Measurements from ENCODE around the gene SLAMF1. TPM values are rescaled to one million over a fixed set of nuclear protein-coding genes. Genes with fewer than 3 reads are reported as not detected.

SLAMF1 gene
- total and polyA plus RNA-seq, 9 of the 15 experiments (the other 6 are each of a cell fraction or from before 2014, with no cell fraction given): 0.04 to 0.17 (median 0.11) TPM; not detected in 4

DNA sequence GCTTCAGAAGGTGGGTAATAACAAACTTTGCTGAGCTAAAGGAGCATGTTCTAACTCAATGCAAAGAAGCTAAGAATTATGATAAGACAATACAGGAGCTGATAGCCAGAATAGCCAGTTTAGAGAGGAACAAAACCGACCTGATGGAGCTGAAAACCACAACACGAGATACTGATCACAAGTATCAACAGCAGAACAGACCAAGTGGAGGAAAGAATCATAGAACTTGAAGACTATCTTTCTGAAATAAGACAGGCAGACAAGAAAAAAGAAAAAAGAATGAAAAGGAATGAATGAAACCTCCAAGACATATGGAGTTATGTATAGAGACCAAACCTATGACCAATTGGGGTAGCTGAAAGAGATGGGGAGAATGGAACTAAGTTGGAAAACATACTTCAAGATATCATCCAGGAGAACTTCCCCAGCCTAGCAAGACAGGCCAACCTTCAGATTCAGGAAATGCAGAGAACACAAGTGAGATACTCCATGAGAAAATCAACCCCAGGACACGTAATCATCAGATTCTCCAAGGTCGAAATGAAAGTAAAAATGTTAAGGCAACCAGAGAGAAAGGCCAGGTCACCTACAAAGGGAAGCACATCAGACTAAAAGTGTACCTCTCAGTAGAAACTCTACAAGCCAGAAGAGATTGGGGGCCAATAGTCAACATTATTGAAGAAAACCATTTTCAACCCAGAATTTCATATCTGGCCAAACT, 88.0 kb downstream of the SLAMF1 start (continued):
- TF ChIP-seq CBFA2T3 (IDR thresholded peaks at IDR 0.05) (peak; percentile 44), MEF2D (tag; conservative IDR thresholded peaks at IDR 0.05; ENCODE audit: low read depth) (no peak), PCBP1 (IDR thresholded peaks at IDR 0.05; ENCODE audit: low read depth, low read length, poor library complexity, severe bottlenecking) (no peak), ARID1B (IDR thresholded peaks at IDR 0.05) (peak; percentile 65), FOXM1 (IDR thresholded peaks at IDR 0.05; ENCODE audit: low read depth) (no peak), FOXM1 (CRISPR knock-in tag; IDR thresholded peaks at IDR 0.05; ENCODE audit: low read depth) (no peak), IRF2 (CRISPR knock-in tag; IDR thresholded peaks at IDR 0.05) (no peak), RBM14 (IDR thresholded peaks at IDR 0.05; ENCODE audit: borderline replicate concordance, insufficient read depth, low read depth, low read length) (no peak), ARHGAP35 (IDR thresholded peaks at IDR 0.05; ENCODE audit: partially characterized antibody) (no peak), SNRNP70 (optimal IDR thresholded peaks at IDR 0.05; ENCODE audit: low read depth, low read length) (no peak), WHSC1 (IDR thresholded peaks at IDR 0.05; ENCODE audit: low read length) (no peak), ZNF551 (CRISPR knock-in tag; IDR thresholded peaks at IDR 0.05) (no peak), ZKSCAN3 (CRISPR knock-in tag; IDR thresholded peaks at IDR 0.05) (no peak), TRIM24 (IDR thresholded peaks at IDR 0.05) (0 out of 4 replicates have a peak, but pooled peaks of 1 of the 2 experiments have one; percentile 44), MEF2A (IDR thresholded peaks at IDR 0.05; ENCODE audit: control insufficient read depth, low read depth, low read length) (no peak), TAF1 (IDR thresholded peaks at IDR 0.05; ENCODE audit: control insufficient read depth, extremely low read depth, insufficient read depth, low read length, severe bottlenecking) (no peak), DACH1 (IDR thresholded peaks at IDR 0.05; ENCODE audit: partially characterized antibody) (no peak), TFAM (CRISPR knock-in tag; conservative IDR thresholded peaks at IDR 0.05) (no peak), MXI1 (IDR thresholded peaks at IDR 0.05; ENCODE audit: low read depth, low read length) (no peak)
- TF ChIP-seq, protein P1, sequence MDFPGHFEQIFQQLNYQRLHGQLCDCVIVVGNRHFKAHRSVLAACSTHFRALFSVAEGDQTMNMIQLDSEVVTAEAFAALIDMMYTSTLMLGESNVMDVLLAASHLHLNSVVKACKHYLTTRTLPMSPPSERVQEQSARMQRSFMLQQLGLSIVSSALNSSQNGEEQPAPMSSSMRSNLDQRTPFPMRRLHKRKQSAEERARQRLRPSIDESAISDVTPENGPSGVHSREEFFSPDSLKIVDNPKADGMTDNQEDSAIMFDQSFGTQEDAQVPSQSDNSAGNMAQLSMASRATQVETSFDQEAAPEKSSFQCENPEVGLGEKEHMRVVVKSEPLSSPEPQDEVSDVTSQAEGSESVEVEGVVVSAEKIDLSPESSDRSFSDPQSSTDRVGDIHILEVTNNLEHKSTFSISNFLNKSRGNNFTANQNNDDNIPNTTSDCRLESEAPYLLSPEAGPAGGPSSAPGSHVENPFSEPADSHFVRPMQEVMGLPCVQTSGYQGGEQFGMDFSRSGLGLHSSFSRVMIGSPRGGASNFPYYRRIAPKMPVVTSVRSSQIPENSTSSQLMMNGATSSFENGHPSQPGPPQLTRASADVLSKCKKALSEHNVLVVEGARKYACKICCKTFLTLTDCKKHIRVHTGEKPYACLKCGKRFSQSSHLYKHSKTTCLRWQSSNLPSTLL (IDR thresholded peaks at IDR 0.05): no peak
- TF ChIP-seq, protein P2, sequence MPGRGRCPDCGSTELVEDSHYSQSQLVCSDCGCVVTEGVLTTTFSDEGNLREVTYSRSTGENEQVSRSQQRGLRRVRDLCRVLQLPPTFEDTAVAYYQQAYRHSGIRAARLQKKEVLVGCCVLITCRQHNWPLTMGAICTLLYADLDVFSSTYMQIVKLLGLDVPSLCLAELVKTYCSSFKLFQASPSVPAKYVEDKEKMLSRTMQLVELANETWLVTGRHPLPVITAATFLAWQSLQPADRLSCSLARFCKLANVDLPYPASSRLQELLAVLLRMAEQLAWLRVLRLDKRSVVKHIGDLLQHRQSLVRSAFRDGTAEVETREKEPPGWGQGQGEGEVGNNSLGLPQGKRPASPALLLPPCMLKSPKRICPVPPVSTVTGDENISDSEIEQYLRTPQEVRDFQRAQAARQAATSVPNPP (IDR thresholded peaks at IDR 0.05; ENCODE audit: borderline replicate concordance, insufficient read depth, insufficient read length): no peak
- TF ChIP-seq, protein P3, sequence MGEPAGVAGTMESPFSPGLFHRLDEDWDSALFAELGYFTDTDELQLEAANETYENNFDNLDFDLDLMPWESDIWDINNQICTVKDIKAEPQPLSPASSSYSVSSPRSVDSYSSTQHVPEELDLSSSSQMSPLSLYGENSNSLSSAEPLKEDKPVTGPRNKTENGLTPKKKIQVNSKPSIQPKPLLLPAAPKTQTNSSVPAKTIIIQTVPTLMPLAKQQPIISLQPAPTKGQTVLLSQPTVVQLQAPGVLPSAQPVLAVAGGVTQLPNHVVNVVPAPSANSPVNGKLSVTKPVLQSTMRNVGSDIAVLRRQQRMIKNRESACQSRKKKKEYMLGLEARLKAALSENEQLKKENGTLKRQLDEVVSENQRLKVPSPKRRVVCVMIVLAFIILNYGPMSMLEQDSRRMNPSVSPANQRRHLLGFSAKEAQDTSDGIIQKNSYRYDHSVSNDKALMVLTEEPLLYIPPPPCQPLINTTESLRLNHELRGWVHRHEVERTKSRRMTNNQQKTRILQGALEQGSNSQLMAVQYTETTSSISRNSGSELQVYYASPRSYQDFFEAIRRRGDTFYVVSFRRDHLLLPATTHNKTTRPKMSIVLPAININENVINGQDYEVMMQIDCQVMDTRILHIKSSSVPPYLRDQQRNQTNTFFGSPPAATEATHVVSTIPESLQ (CRISPR knock-in tag; IDR thresholded peaks at IDR 0.05): no peak
- TF ChIP-seq, protein P4, sequence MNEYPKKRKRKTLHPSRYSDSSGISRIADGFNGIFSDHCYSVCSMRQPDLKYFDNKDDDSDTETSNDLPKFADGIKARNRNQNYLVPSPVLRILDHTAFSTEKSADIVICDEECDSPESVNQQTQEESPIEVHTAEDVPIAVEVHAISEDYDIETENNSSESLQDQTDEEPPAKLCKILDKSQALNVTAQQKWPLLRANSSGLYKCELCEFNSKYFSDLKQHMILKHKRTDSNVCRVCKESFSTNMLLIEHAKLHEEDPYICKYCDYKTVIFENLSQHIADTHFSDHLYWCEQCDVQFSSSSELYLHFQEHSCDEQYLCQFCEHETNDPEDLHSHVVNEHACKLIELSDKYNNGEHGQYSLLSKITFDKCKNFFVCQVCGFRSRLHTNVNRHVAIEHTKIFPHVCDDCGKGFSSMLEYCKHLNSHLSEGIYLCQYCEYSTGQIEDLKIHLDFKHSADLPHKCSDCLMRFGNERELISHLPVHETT (CRISPR knock-in tag; conservative IDR thresholded peaks at IDR 0.05 in 1 of 2, IDR thresholded peaks at IDR 0.05 in 1 of 2): peak in 1 of 2 experiments; percentile 35; a peak in 1 of 4 replicates
